ENCODE results near the gene PIK3R1.

DNA sequence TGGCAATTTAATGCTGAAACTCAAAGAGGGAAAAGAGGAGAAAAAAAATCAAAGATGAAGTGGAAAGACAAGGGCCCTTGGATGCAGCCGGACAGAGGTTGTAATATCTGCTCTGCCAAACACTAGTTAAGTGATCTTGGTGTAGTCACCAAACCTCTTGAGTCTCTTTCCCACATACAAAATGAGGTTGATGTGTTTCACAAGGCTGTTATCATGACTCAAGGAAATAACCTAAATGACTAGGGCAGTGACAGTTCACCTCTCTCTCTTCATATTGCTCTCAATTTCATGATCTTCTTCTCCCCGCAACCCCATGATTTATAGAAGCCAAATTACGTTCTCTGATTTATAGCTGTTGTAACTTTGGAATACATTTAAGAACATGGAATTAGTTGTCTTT, 44.9 kb downstream of the PIK3R1 start:
- TF ChIP-seq, protein P1, sequence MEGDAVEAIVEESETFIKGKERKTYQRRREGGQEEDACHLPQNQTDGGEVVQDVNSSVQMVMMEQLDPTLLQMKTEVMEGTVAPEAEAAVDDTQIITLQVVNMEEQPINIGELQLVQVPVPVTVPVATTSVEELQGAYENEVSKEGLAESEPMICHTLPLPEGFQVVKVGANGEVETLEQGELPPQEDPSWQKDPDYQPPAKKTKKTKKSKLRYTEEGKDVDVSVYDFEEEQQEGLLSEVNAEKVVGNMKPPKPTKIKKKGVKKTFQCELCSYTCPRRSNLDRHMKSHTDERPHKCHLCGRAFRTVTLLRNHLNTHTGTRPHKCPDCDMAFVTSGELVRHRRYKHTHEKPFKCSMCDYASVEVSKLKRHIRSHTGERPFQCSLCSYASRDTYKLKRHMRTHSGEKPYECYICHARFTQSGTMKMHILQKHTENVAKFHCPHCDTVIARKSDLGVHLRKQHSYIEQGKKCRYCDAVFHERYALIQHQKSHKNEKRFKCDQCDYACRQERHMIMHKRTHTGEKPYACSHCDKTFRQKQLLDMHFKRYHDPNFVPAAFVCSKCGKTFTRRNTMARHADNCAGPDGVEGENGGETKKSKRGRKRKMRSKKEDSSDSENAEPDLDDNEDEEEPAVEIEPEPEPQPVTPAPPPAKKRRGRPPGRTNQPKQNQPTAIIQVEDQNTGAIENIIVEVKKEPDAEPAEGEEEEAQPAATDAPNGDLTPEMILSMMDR (conservative IDR thresholded peaks at IDR 0.05) = no peak
- TF ChIP-seq ZFX (IDR thresholded peaks at IDR 0.05) = no peak
